Adipose tissue (tissue), 3 donors: Measurements from ENCODE around the gene RPL41. TPM values are rescaled to one million over a fixed set of nuclear protein-coding genes. Genes with fewer than 3 reads are reported as not detected.

ENCODE experiments used
- H3K27ac ChIP-seq: one replicate; pipeline ENCODE4 v1.5.1; 2013; ENCODE audit warnings: low read depth, low read length
- WGBS, 3 donors: extraction: QIAGEN DNeasy Blood & Tissue Kit; methylation state at CpG; one replicate each; pipeline ENCODE4 v1.1.7; 2013; 5-methylcytosine and 5-hydroxymethylcytosine counted together
- polyA plus RNA-seq, 3 donors: library from polyadenylated mRNA; stranded (reverse); fragments of 200-250 nt; gene quantifications; one replicate each; pipeline ENCODE4 v1.2.3, GENCODE V29; 2013
- donor health status: healthy with polysubstance abuse.
- donor health status: Bipolar disorder and iron deficiency.
- donor health status: healthy.

RPL41 gene
- polyA plus RNA-seq, 3 donors = 6,348 to 7,135 (median 6,380) TPM

- 77 to 92% (median 84%) methylated on average over 11 of the region's 11 CpGs for WGBS, 3 donors
- no peak overlapping the region for H3K27ac ChIP-seq
Measured at GRCh38 chr12:56121204-56121870, 4.9 kb downstream of the RPL41 start.

GRCh38 chr12:56122637-56123036 lies 6.2 kb downstream of the RPL41 start:
- WGBS, 3 donors = 91 to 95% (median 93%) methylated on average over 2 of the region's 2 CpGs
- H3K27ac ChIP-seq = no peak overlapping the region

- WGBS, 3 donors = 39 to 88% (median 83%) methylated on average over 4 of the region's 4 CpGs
- no peak overlapping the region for H3K27ac ChIP-seq
Measured at GRCh38 chr12:56124133-56124532, 7.7 kb downstream of the RPL41 start.

- 25 to 39% (median 33%) methylated on average over 3 of the region's 3 CpGs for WGBS, 3 donors
- H3K27ac ChIP-seq = no peak overlapping the region
Measured at GRCh38 chr12:56126732-56127239, 10.4 kb downstream of the RPL41 start.

GRCh38 chr12:56127485-56127887 lies 11.1 kb downstream of the RPL41 start:
- WGBS, 3 donors = 0 to 1% (median 1%) methylated on average over 8 of the region's 8 CpGs
- no peak overlapping the region for H3K27ac ChIP-seq

- no peak within 1 kb of the TSS for H3K27ac ChIP-seq
- WGBS, 3 donors = 0 to 1% (median 0%) methylated on average over 48 to 49 of the region's 49 CpGs
Measured at GRCh38 chr12:56127888-56128669, 11.6 kb downstream of the RPL41 start, which contains the start of gene ESYT1. Gene ESYT1, plus strand, starts transcription at chr12:56128267. Its CDS starts 53 bp downstream, at chr12:56128320.

GRCh38 chr12:56128670-56129205 lies 12.3 kb downstream of the RPL41 start:
- 0 to 1% (median 1%) methylated on average over 20 of the region's 20 CpGs for WGBS, 3 donors
- no peak overlapping the region for H3K27ac ChIP-seq

- WGBS, 3 donors = 2 to 5% (median 2%) methylated on average over 28 to 29 of the region's 29 CpGs
Measured at GRCh38 chr12:56129206-56129941, 12.9 kb downstream of the RPL41 start.

GRCh38 chr12:56129942-56130495 lies 13.6 kb downstream of the RPL41 start:
- H3K27ac ChIP-seq = no peak overlapping the region
- WGBS, 3 donors = 55 to 81% (median 55%) methylated on average over 22 of the region's 22 CpGs

More at GRCh38 chr12:56129206-56129941, 12.9 kb downstream of the RPL41 start:
- no peak overlapping the region for H3K27ac ChIP-seq

GRCh38 chr12:56130876-56131275 lies 14.4 kb downstream of the RPL41 start:
- WGBS, 3 donors = 83 to 90% (median 84%) methylated on average over 4 of the region's 4 CpGs
- H3K27ac ChIP-seq = no peak overlapping the region

- 97 to 99% (median 97%) methylated on average over 6 of the region's 6 CpGs for WGBS, 3 donors
Measured at GRCh38 chr12:56134897-56135296, 18.5 kb downstream of the RPL41 start.

GRCh38 chr12:56137853-56138571 lies 21.6 kb downstream of the RPL41 start:
- no peak overlapping the region for H3K27ac ChIP-seq
- WGBS, 3 donors = 89 to 94% (median 91%) methylated on average over 14 of the region's 14 CpGs

More at GRCh38 chr12:56134897-56135296, 18.5 kb downstream of the RPL41 start:
- H3K27ac ChIP-seq = no peak overlapping the region

GRCh38 chr12:56141946-56142784 lies 25.7 kb downstream of the RPL41 start:
- H3K27ac ChIP-seq = no peak overlapping the region
- 78 to 92% (median 81%) methylated on average over 19 of the region's 19 CpGs for WGBS, 3 donors

- 56 to 75% (median 64%) methylated on average over 4 of the region's 4 CpGs for WGBS, 3 donors
- H3K27ac ChIP-seq = no peak overlapping the region
Measured at GRCh38 chr12:56143217-56143616, 26.8 kb downstream of the RPL41 start.

GRCh38 chr12:56143870-56144269 lies 27.4 kb downstream of the RPL41 start:
- no peak overlapping the region for H3K27ac ChIP-seq
- WGBS, 3 donors = 61 to 87% (median 65%) methylated on average over 8 of the region's 8 CpGs

GRCh38 chr12:56145217-56145616 lies 28.8 kb downstream of the RPL41 start:
- WGBS, 3 donors = 67 to 92% (median 81%) methylated on average over 3 of the region's 3 CpGs
- H3K27ac ChIP-seq = no peak overlapping the region
